Activated CD4-positive, alpha-beta T cell treated with anti-CD3 and anti-CD28 coated beads, Interleukin-2, Interleukin-4, amounts not matched to agents 100 ng/mL and 50 ng/mL, durations not matched to agents 16 hours and 8 hours (primary cell): Measurements from ENCODE around the gene RPL11.
"Not testable (repeated sequence)": the region's sequence is repeated elsewhere in the genome, so short reads cannot be mapped to it uniquely, and the experiment has no call there.

Source experiments
- DNase-seq: peaks from one replicate; pipeline ENCODE4 v3.0.0-alpha.2; 2020; ENCODE audit warnings: low spot score

The RPL11 gene

GRCh38 chr1:23691499-23692307, at the start of gene RPL11:
TSS of gene RPL11 (plus strand) at chr1:23691806. CDS start at chr1:23691824, 18 bp downstream.
- peak; percentile 95 for DNase-seq

- no peak for DNase-seq
These were observed 47.7 kb upstream of the RPL11 start for GRCh38 chr1:23643736-23644554.

- DNase-seq = no peak
These were observed 47.1 kb upstream of the RPL11 start for GRCh38 chr1:23644555-23644866.

- DNase-seq = no peak
These were observed 46.3 kb upstream of the RPL11 start for GRCh38 chr1:23645338-23645737.

GRCh38 chr1:23646091-23646490, 45.5 kb upstream of the RPL11 start:
- no peak for DNase-seq

- no peak for DNase-seq
These were observed 45.1 kb upstream of the RPL11 start for GRCh38 chr1:23646541-23646940.

- DNase-seq = no peak
These were observed 43.0 kb upstream of the RPL11 start for GRCh38 chr1:23648576-23648975.

GRCh38 chr1:23649157-23649556, 42.4 kb upstream of the RPL11 start:
- DNase-seq = not testable (repeated sequence)

- no peak for DNase-seq
These were observed 41.1 kb upstream of the RPL11 start for GRCh38 chr1:23650344-23650990.

- no peak for DNase-seq
These were observed 40.4 kb upstream of the RPL11 start for GRCh38 chr1:23651069-23651808.

GRCh38 chr1:23657659-23658275, 33.8 kb upstream of the RPL11 start:
- peak; percentile 24 for DNase-seq

GRCh38 chr1:23660671-23661070, 30.9 kb upstream of the RPL11 start:
- DNase-seq = no peak

- DNase-seq = no peak
These were observed 29.7 kb upstream of the RPL11 start for GRCh38 chr1:23661887-23662286.

- DNase-seq = no peak
These were observed 26.5 kb upstream of the RPL11 start for GRCh38 chr1:23664837-23665795.

- no peak for DNase-seq
These were observed 24.2 kb upstream of the RPL11 start for GRCh38 chr1:23667411-23667810.

GRCh38 chr1:23670709-23671108, 20.9 kb upstream of the RPL11 start:
- DNase-seq = no peak

GRCh38 chr1:23673086-23673813, 18.4 kb upstream of the RPL11 start:
- DNase-seq = no peak

- no peak for DNase-seq
These were observed 11.8 kb upstream of the RPL11 start for GRCh38 chr1:23679815-23680214.

GRCh38 chr1:23682946-23683345, 8.7 kb upstream of the RPL11 start:
- no peak for DNase-seq

- no peak for DNase-seq
These were observed 7.2 kb upstream of the RPL11 start for GRCh38 chr1:23684415-23684814.
